HG03558 (cell line): ENCODE measurements around the gene IFT74.
"Not testable (repeated sequence)": the region's sequence is repeated elsewhere in the genome, so short reads cannot be mapped to it uniquely, and the experiment has no call there.

Source experiments
- ATAC-seq: cut with Tn5 transposase; IDR thresholded peaks from one replicate; pipeline ENCODE4 v1.9.1; 2021; ENCODE audit warnings: moderate number of reproducible peaks; ENCODE audit not compliant: unreplicated experiment; ENCODE audit errors: extremely low read depth

IFT74 gene

GRCh38 chr9:27059907-27060306 lies 103.7 kb downstream of the IFT74 start:
- ATAC-seq, result no peak

DNA sequence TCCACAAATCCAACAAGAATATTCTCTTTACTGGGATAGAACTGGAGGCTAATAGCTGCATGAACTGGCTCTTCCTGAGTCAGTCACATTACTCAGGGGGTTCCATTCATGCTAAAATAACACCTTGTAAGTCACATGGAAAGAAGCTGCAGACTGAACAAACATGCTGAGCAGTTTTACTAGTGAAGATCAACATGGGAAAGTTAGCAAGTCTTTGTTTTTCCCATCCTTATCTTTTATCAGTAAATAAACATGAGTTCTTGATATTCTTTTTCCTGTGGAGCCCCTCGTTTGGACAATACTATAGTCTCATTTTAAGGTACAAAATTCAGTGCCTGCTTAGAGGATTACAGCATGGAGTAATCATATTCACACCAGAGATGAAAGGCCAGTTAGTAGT lies 109.1 kb downstream of the IFT74 start:
- ATAC-seq, result no peak

- no peak for ATAC-seq
Measured at GRCh38 chr9:27073841-27074728, 117.9 kb downstream of the IFT74 start.

DNA sequence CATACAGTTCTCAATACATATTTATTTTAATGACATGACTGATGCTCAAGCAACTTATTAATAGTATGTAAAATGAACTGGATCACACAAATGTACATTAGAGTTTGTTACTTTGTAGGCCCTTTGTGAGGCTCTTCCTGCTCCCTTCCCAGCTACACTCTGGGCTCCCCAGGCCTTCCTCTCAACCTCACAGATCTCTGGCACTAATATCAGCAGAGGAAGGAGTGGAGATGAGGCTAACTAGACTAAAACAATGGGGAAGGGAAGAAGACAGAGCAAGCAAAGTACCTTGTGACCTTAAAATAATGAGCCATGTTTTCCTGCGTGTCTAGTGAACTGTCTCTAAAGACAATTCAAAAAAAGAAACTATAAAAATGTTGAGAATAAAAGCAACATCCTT lies 122.5 kb downstream of the IFT74 start:
- no peak for ATAC-seq

DNA sequence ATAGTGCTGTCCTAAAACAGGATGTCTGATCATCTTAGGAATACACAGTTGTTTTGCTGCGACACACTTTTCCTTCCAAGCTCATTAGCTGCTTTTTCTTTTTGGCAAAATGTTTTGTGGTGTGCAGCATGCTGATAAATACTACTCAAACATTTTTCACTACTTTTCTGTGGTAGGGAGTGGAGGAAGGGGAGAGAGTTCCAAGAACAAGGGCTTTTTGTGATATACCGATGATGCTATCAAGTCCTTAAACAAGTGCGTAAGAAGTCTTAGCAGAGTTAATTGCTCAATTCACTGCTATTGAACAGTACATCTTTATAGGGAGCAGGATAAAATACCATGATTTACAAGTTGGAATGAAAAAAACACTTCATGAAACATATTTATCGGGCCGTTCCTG lies 129.2 kb downstream of the IFT74 start:
- ATAC-seq, result no peak

DNA sequence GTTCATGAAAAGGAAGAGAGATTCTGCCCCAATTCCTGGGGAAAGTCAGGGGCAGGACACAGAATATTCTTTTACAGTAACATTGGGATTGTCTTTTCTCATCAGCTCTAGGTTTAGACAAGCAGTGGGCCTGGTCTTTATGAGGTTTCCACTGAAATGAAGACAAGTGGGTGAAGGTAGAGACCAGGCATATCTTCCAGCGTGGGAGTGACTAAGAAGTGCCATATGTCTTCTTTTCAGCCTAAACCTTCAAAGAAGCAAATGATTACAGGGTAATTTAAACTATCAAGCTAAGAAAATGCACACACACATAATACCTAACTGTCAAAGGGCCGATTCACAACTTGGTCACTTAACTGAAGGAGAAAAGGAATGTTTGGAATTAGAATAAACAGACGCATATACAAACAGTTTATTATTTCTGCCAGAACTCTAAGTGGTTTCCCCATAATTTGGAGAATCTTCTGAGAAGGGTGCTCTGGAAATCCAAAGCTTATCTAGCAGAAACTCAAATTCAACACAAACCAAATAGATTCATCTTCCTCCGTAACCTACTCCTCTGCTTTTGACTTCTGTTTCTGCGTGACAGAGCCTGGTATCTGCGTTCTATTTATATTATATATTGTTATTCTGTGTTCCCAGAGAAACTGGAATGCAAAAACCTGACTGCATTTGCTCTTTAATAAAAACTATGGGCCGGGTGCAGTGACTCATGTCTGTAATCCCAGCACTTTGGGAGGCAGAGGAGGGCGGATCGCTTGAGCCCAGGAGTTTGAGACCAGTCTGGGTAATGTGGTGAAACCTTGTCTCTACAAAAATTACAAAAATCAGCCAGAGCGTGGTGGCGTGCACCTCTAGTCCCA lies 130.8 kb downstream of the IFT74 start:
- ATAC-seq, result no peak

- ATAC-seq, result no peak
Measured at GRCh38 chr9:27088981-27089380, 132.8 kb downstream of the IFT74 start.

- no peak for ATAC-seq
Measured at GRCh38 chr9:27089706-27090105, 133.5 kb downstream of the IFT74 start.

DNA sequence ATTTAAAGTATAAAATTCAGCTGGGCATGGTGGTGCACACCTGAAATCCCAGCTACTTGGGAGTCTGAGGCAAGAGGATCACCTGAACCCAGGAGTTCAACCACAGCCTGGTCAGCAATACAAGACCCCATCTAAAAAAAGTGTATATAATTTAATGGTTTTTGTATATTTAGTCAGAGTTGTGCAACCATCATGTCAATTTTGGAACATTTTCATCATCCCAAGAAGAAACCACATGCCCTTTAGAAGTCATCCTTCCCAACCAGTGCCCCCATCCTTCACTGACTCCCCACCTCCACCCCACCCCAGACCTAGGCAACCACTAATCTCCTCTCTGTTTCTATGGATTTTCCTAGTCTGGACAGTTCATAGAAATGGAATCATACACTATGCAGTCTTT lies 134.0 kb downstream of the IFT74 start:
- no peak for ATAC-seq

- ATAC-seq, result no peak
Measured at GRCh38 chr9:27090711-27091110, 134.5 kb downstream of the IFT74 start.

GRCh38 chr9:27092496-27092895 lies 136.3 kb downstream of the IFT74 start:
- ATAC-seq, result not testable (repeated sequence)

DNA sequence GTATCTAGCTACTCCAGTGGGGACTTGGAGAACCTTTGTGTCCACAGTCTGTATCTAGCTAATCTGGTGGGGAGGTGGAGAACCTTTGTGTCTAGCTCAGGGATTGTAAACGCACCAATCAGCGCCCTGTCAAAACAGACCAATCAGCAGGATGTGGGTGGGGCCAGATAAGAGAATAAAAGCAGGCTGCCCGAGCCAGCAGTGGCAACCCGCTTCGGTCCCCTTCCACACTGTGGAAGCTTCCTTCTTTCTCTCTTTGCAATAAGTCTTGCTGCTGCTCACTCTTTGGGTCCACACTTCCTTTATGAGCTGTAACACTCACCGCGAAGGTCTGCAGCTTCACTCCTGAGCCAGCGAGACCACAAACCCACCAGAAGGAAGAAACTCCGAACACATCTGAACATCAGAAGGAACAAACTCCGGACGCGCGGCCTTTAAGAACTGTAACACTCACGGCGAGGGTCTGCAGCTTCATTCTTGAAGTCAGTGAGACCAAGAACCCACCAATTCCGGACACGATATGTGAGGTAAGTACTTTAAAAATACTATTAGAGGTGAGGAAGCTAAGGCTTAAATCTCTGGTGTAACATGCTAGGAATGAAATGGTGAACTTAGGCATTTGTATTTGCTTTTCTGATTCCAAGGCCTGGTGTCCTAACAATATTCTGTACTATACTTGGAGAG lies 137.3 kb downstream of the IFT74 start:
- ATAC-seq, result not testable (repeated sequence)

GRCh38 chr9:27094640-27095298 lies 138.6 kb downstream of the IFT74 start:
- no peak for ATAC-seq

DNA sequence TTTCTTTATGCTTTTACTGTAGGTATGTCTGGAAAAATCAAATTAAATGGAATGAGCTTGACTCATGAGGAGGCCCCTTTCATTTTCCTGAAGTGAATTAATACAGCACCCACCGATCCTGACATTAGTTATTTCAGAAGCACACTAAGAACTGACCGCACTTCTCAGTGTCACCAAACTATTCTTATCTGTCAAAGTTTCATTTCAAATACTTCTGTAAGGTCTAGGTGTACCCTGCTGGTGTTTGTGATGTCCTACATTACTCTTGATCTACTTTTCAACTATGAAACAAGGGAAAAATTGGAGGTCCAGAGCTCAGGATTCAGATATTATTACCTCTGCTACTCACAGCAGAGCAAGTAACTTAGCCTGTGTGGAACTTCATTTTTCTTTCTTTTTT lies 151.0 kb downstream of the IFT74 start:
- no peak for ATAC-seq

DNA sequence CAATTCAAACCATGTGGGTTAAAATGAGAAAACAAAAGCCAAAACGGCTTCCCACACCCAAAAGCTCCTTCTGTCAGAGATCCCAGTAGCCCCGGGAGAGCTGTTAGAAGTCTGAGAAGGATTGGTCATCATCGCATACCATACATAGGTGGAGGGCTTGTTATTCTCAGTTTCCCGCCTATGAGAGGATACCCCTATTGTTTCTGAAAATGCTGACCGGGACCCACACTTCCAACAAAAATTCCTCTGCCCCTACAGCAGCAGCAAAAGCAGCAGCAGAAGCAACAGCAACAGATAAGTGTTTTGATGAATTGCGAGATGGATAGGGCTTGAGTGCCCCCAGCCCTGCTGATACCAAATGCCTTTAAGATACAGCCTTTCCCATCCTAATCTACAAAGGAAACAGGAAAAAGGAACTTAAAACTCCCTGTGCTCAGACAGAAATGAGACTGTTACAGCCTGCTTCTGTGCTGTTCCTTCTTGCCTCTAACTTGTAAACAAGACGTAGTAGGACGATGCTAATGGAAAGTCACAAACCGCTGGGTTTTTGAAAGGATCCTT lies 152.8 kb downstream of the IFT74 start, which contains the start of gene TEK:
Gene TEK, plus strand, starts transcription at position 245 of the 561 bp plus-strand sequence. CDS start 366 bp downstream, outside the sequence.
- ATAC-seq, result no peak

DNA sequence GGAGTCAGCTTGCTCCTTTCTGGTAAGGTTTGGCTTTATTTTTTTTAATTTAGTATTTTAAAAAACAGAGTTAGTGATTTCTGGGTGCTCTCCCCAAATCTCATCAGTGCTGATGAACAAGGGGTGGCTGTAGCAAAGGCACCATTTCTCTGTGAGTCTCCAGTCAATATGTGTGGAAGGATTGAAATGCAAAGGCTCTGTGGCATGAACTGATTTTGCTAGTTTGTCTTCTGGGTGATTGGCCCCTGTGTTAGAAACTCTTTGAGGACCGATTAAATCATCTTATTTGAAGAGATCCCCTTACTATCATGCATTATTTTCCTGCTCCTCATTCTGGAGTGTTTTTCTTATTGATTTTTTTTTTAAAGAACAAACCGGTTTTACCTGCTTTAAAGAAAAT lies 153.4 kb downstream of the IFT74 start:
- no peak for ATAC-seq

DNA sequence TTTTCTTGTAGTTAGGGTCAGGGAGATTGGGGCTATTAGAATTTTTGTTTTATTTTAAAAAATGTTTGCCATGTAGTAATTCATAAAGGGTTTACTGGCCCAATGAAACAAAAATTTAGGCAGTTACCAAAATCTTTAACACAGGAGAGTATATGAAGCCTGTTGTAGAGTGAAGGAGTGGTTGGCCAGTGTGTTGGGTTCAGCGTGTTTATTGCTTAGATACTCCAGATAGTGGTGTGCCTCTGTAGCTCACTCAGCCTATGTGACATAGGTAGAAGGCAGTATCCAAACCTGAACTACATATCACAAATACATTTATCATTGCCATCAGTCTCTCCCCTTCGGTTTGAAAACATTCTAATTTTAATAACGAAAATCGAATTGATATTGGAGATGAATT lies 154.0 kb downstream of the IFT74 start:
- no peak for ATAC-seq

DNA sequence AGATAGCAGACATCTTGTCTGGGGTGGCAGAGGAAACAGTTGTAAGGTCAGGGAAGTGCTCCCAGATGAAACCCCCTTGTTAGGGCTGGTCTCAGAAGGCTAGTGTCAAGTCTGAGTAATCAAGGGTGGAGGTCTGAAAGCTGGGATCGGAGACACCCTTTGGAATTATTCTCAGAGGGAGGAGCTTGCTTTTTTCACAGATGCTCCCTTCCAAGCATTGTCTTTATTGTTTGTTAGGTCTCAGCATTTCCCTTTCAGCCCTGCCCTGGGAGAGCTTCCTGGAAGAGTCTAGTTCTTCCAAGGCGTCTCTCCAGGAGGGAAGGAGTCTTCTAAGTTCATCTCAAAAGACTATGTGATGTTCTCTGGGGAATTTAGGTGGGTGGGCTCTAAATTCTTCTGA lies 156.0 kb downstream of the IFT74 start:
- ATAC-seq, result no peak
